ENCODE measurements around the gene CSMD2.

GRCh38 chr1:33743221-33743998, 421.6 kb downstream of the CSMD2 start:
- TF ChIP-seq NFIC (IDR thresholded peaks at IDR 0.05) (no peak), TCF12 (IDR thresholded peaks at IDR 0.05; ENCODE audit: low read depth) (no peak)
